BLaER1 treated with 17β-estradiol and CSF1 and Interleukin-3, amounts not matched to agents 10 nM and 100 nM (cell line): ENCODE data around the gene STK36.

Experiments
- H3K27ac ChIP-seq, 11 experiments: shearing (Covaris generic); formaldehyde crosslinking; 2 replicates each; pipeline ENCODE4 v1.8.1; 2022
- H3K27me3 ChIP-seq, 11 experiments: shearing (Covaris generic); formaldehyde crosslinking; 2 replicates each; pipeline ENCODE4 v1.8.1; 2022
- H3K36me3 ChIP-seq, 11 experiments: shearing (Covaris generic); formaldehyde crosslinking; 2 replicates each; pipeline ENCODE4 v1.8.1; 2022
- H3K4me1 ChIP-seq, 10 experiments: shearing (Covaris generic); formaldehyde crosslinking; 2 replicates each; pipeline ENCODE4 v1.8.1; 2022
- H3K4me2 ChIP-seq, 11 experiments: shearing (Covaris generic); formaldehyde crosslinking; 2 replicates each; pipeline ENCODE4 v1.8.1; 2022
- H3K4me3 ChIP-seq, 10 experiments: shearing (Covaris generic); formaldehyde crosslinking; 2 replicates each; pipeline ENCODE4 v1.8.1; 2022
- H3K9ac ChIP-seq, 11 experiments: shearing (Covaris generic); formaldehyde crosslinking; 2 replicates each; pipeline ENCODE4 v1.8.1; 2022
- H3K9me3 ChIP-seq, 11 experiments: shearing (Covaris generic); formaldehyde crosslinking; replicated peaks in 1 of 11; 2 replicates each; pipeline ENCODE4 v1.8.1; 2022
- H4K20me1 ChIP-seq, 11 experiments: shearing (Covaris generic); formaldehyde crosslinking; 2 replicates each; pipeline ENCODE4 v1.8.1; 2022
- Cebpa-rat ChIP-seq, 11 experiments: shearing (Covaris generic); IDR thresholded peaks; 2 replicates each; pipeline ENCODE4 v1.8.1; 2022

STK36 gene

GRCh38 chr2:218658671-218659257, 13.1 kb upstream of the STK36 start:
- Histone ChIP-seq H4K20me1 (peaks cover 0 to 45% (median 12%) of the 10 kb centered on the region in 11 experiments; a peak in 12 of 22 replicates), H3K36me3 (peaks cover 58 to 76% (median 71%) of the 10 kb centered on the region in 11 experiments), H3K4me3 (peak overlapping the region; percentile 78 to 98 (median 94)), H3K4me1 (peaks cover 10 to 37% (median 24%) of the 10 kb centered on the region in 10 experiments), H3K9me3 (no peaks in the 10 kb centered on the region), H3K4me2 (peak overlapping the region; percentile 87 to 98 (median 92)), H3K27ac (peak overlapping the region; percentile 25 to 87 (median 81); a peak in 21 of 22 replicates), H3K27me3 (no peaks in the 10 kb centered on the region), H3K9ac (peak overlapping the region; percentile 78 to 92 (median 84))
- no peak for TF ChIP-seq Cebpa-rat (IDR thresholded peaks at IDR 0.05)

- peaks cover 58 to 76% (median 71%) of the 10 kb centered on the region in 11 experiments for H3K36me3 ChIP-seq
- no peaks in the 10 kb centered on the region for H3K27me3 ChIP-seq
- peak within 1 kb of the TSS; percentile 25 to 87 (median 81); a peak in 21 of 22 replicates for H3K27ac ChIP-seq
- no peaks in the 10 kb centered on the region for H3K9me3 ChIP-seq
- H4K20me1 ChIP-seq = peaks cover 0 to 44% (median 16%) of the 10 kb centered on the region in 11 experiments; a peak in 11 of 22 replicates
- H3K9ac ChIP-seq = peak within 1 kb of the TSS; percentile 78 to 92 (median 84)
- H3K4me1 ChIP-seq = peaks cover 10 to 33% (median 22%) of the 10 kb centered on the region in 10 experiments
- peak within 1 kb of the TSS; percentile 78 to 98 (median 94) for H3K4me3 ChIP-seq
- no peak for TF ChIP-seq Cebpa-rat (IDR thresholded peaks at IDR 0.05)
- peak within 1 kb of the TSS; percentile 87 to 98 (median 92) for H3K4me2 ChIP-seq
Observed at GRCh38 chr2:218659258-218659987, 12.5 kb upstream of the STK36 start, which contains the start of the genes BCS1L and ZNF142. Gene BCS1L (plus strand): TSS chr2:218659683. CDS start chr2:218660988, 1,305 bp downstream. Gene ZNF142 (minus strand): TSS chr2:218659623. CDS start chr2:218656429, 3,194 bp downstream.

- H3K9ac ChIP-seq = peak overlapping the region; percentile 78 to 92 (median 84); a peak in 21 of 22 replicates
- peak overlapping the region in 10 of 11 experiments; percentile 18 to 87 (median 82); a peak in 19 of 22 replicates for H3K27ac ChIP-seq
- H3K9me3 ChIP-seq = no peaks in the 10 kb centered on the region
- peaks cover 58 to 76% (median 71%) of the 10 kb centered on the region in 11 experiments for H3K36me3 ChIP-seq
- peaks cover 10 to 30% (median 22%) of the 10 kb centered on the region in 10 experiments for H3K4me1 ChIP-seq
- no peaks in the 10 kb centered on the region for H3K27me3 ChIP-seq
- TF ChIP-seq Cebpa-rat (IDR thresholded peaks at IDR 0.05) = no peak
- H3K4me3 ChIP-seq = peak overlapping the region; percentile 78 to 98 (median 94)
- H3K4me2 ChIP-seq = peak overlapping the region; percentile 87 to 98 (median 92)
- peaks cover 0 to 38% (median 13%) of the 10 kb centered on the region in 11 experiments; a peak in 10 of 22 replicates for H4K20me1 ChIP-seq
Observed at GRCh38 chr2:218659988-218660358, 11.9 kb upstream of the STK36 start.

DNA sequence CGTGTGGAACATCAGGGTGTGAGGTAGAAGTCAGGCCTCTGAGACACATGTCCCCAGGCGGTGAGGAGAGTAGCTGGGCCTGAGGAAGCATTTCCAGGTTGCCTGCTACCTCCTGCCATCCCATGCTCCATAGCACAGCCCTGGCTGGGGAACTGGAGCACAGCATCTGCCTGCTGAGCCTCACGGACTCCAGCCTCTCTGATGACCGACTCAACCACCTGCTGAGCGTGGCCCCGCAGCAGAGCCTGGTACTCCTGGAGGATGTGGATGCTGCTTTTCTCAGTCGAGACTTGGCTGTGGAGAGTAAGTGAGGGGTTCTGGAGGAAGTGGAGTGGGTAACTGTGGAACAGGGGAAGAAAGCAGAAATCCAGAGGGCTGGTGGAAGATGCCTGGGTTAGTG, 9.5 kb upstream of the STK36 start:
- peaks cover 63 to 76% (median 71%) of the 10 kb centered on the region in 11 experiments for H3K36me3 ChIP-seq
- peaks cover 10 to 24% (median 22%) of the 10 kb centered on the region in 10 experiments for H3K4me1 ChIP-seq
- no peaks in the 10 kb centered on the region for H3K27me3 ChIP-seq
- H3K9ac ChIP-seq = 0 out of 22 replicates have a peak overlapping the region, but pooled peaks of 1 of the 11 experiments have one; percentile 3
- peaks cover 0 to 32% (median 6%) of the 10 kb centered on the region in 11 experiments; a peak in 11 of 22 replicates for H4K20me1 ChIP-seq
- H3K9me3 ChIP-seq = no peaks in the 10 kb centered on the region
- no peak overlapping the region for H3K4me3 ChIP-seq
- no peak overlapping the region for H3K27ac ChIP-seq
- TF ChIP-seq Cebpa-rat (IDR thresholded peaks at IDR 0.05) = no peak
- H3K4me2 ChIP-seq = no peak overlapping the region

- H3K27me3 ChIP-seq = no peaks in the 10 kb centered on the region
Observed at GRCh38 chr2:218662827-218663226, 9.1 kb upstream of the STK36 start.

DNA sequence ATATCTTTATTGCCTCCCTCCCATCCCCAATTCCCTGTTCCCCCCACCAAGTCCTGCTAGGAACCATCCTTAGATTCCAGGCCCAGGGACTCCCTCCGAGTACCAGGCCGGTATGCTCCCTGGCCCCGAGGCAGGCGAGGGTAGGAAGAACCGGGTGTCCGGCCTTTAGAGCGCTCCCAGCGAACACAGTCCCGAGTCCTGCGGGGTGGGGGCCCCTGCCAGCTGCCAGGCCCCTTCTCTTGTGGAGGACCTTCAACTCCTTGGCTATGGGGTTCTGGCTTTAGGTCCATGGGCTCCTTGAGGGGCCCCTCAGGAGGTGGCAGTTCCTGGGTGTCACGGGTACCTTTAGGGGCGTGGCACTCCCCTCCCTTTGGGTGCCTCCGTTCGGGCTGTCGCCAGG, 8.0 kb upstream of the STK36 start:
- Histone ChIP-seq H3K36me3 (peaks cover 68 to 82% (median 79%) of the 10 kb centered on the region in 11 experiments), H4K20me1 (peaks cover 0 to 32% (median 6%) of the 10 kb centered on the region in 11 experiments; a peak in 11 of 22 replicates), H3K4me3 (no peak overlapping the region), H3K4me2 (no peak overlapping the region), H3K27ac (no peak overlapping the region), H3K9ac (no peak overlapping the region), H3K27me3 (no peaks in the 10 kb centered on the region), H3K4me1 (peaks cover 0 to 15% (median 12%) of the 10 kb centered on the region in 10 experiments; a peak in 16 of 20 replicates), H3K9me3 (no peaks in the 10 kb centered on the region)
- TF ChIP-seq Cebpa-rat (IDR thresholded peaks at IDR 0.05) = no peak

More at GRCh38 chr2:218662827-218663226, 9.1 kb upstream of the STK36 start:
- Histone ChIP-seq H3K4me3 (no peak overlapping the region), H3K36me3 (peaks cover 63 to 76% (median 71%) of the 10 kb centered on the region in 11 experiments), H3K9ac (no peak overlapping the region), H3K4me2 (no peak overlapping the region), H3K9me3 (no peaks in the 10 kb centered on the region), H3K4me1 (peaks cover 9 to 23% (median 21%) of the 10 kb centered on the region in 10 experiments), H3K27ac (no peak overlapping the region), H4K20me1 (peaks cover 0 to 32% (median 6%) of the 10 kb centered on the region in 11 experiments; a peak in 11 of 22 replicates)
- no peak for TF ChIP-seq Cebpa-rat (IDR thresholded peaks at IDR 0.05)

DNA sequence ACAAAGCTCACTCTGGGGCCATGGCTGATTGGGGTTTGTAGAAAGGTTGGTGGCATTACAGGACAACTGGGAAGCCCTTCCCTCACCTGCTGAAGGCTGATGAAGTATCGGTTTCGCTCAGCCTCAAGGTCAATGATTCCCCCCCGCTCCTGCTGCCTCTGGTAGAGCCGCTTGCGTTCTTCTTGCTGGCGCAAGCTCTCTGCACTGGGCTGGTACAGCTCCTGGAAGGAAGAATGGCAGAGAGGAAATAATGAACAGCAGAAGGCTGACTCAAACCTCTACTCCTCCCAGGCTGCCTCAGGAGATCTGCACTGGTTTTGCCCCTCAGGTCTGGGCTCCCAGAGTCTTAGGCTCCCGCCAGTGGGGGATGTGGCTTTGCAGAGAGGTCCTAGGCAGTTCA, 7.2 kb upstream of the STK36 start:
- Histone ChIP-seq H3K36me3 (peaks cover 68 to 89% (median 81%) of the 10 kb centered on the region in 11 experiments), H3K27ac (no peak overlapping the region)
- TF ChIP-seq Cebpa-rat (IDR thresholded peaks at IDR 0.05) = no peak

DNA sequence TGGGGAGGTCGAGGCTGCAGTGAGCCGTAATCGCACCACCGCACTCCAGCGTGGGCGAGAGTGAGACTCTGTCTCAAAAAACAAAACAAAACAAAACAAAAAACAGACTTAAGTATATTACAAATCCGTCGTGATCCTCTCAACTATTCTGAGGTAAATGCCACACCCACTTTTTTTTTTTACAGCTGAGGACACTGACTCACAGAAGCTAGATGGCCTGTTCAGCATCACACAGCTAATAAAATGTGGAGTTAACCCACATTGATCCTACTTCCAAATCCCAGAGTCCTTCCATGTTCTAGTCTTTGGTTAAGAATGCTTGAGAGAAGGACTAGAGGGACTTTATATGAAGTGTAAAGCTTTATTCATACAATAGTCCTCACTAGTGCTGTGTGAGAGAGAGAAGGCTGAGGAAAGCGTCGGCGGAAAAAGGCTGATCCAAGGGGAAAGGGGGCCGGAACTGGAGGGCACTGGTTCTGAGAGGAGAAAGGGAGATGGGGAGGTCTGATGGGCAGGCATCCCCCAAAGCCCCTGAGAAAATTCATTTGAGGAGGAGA, 711 bp upstream of the STK36 start:
- peaks cover 0 to 15% (median 0%) of the 10 kb centered on the region in 11 experiments; a peak in 5 of 22 replicates for H4K20me1 ChIP-seq
- H3K4me3 ChIP-seq = peak overlapping the region; percentile 75 to 93 (median 85)
- no peaks in the 10 kb centered on the region for H3K27me3 ChIP-seq
- peak overlapping the region; percentile 71 to 85 (median 82); a peak in 21 of 22 replicates for H3K27ac ChIP-seq
- peak overlapping the region; percentile 74 to 89 (median 83) for H3K9ac ChIP-seq
- H3K4me2 ChIP-seq = peak overlapping the region; percentile 77 to 96 (median 91)
- TF ChIP-seq Cebpa-rat (IDR thresholded peaks at IDR 0.05) = no peak
- H3K4me1 ChIP-seq = peaks cover 17 to 27% (median 20%) of the 10 kb centered on the region in 10 experiments
- H3K36me3 ChIP-seq = peaks cover 18 to 47% (median 31%) of the 10 kb centered on the region in 11 experiments
- H3K9me3 ChIP-seq = no peaks in the 10 kb centered on the region

More for the DNA sequence above, 7.2 kb upstream of the STK36 start:
- H3K4me3 ChIP-seq = no peak overlapping the region
- no peaks in the 10 kb centered on the region for H3K27me3 ChIP-seq
- H3K9ac ChIP-seq = no peak overlapping the region
- no peaks in the 10 kb centered on the region for H3K9me3 ChIP-seq
- peaks cover 0 to 32% (median 6%) of the 10 kb centered on the region in 11 experiments; a peak in 11 of 22 replicates for H4K20me1 ChIP-seq
- peaks cover 3 to 14% (median 12%) of the 10 kb centered on the region in 10 experiments; a peak in 17 of 20 replicates for H3K4me1 ChIP-seq
- no peak overlapping the region for H3K4me2 ChIP-seq
